ENCODE data around the gene COX17. TPM values are rescaled to one million over a fixed set of nuclear protein-coding genes. Genes with fewer than 3 reads are reported as not detected.

Gene COX17
- total RNA-seq, 4 donors from 2014 or later = 31.9 to 84.8 (median 62.7) TPM

GRCh38 chr3:119630128-119630879 lies 46.9 kb downstream of the COX17 start:
- H3K4me1 ChIP-seq = peaks cover 0 to 28% (median 11%) of the 10 kb centered on the region in 3 donors
- peak; percentile 57 for ATAC-seq
- H3K9me3 ChIP-seq = no peaks in the 10 kb centered on the region
- no peak overlapping the region for H3K4me3 ChIP-seq
- H3K27ac ChIP-seq = peak overlapping the region in 3 of 4 donors; percentile 5 to 59 (median 29)
- H3K27me3 ChIP-seq = no peaks in the 10 kb centered on the region
- no peak for TF ChIP-seq POLR2A (IDR thresholded peaks at IDR 0.05)
- no peak for TF ChIP-seq POLR2AphosphoS5 (IDR thresholded peaks at IDR 0.05)
- TF ChIP-seq EP300 (IDR thresholded peaks at IDR 0.05) = no peak
- no peak for TF ChIP-seq CTCF (IDR thresholded peaks at IDR 0.05)
- WGBS, 2 donors (ENCODE audit: low coverage in 1 of 2) = 60 to 69% methylated on average over 6 of the region's 8 CpGs
- H3K36me3 ChIP-seq = no peaks in the 10 kb centered on the region

GRCh38 chr3:119628816-119629445 lies 48.3 kb downstream of the COX17 start:
- TF ChIP-seq CTCF (IDR thresholded peaks at IDR 0.05) = no peak
- no peak for TF ChIP-seq POLR2AphosphoS5 (IDR thresholded peaks at IDR 0.05)
- no peak for TF ChIP-seq EP300 (IDR thresholded peaks at IDR 0.05)
- TF ChIP-seq POLR2A (IDR thresholded peaks at IDR 0.05) = no peak
- peaks cover 0 to 28% (median 11%) of the 10 kb centered on the region in 3 donors for H3K4me1 ChIP-seq
- H3K27me3 ChIP-seq = no peaks in the 10 kb centered on the region
- no peaks in the 10 kb centered on the region for H3K36me3 ChIP-seq
- peak overlapping the region in 3 of 4 donors; percentile 22 to 66 (median 33) for H3K27ac ChIP-seq
- 50 to 63% methylated on average over 1 of the region's 1 CpG for WGBS, 2 donors (ENCODE audit: low coverage in 1 of 2)
- H3K9me3 ChIP-seq = no peaks in the 10 kb centered on the region
- ATAC-seq = peak; percentile 46
- no peak overlapping the region for H3K4me3 ChIP-seq

- H3K9me3 ChIP-seq = no peaks in the 10 kb centered on the region
- peak overlapping the region in 3 of 4 donors; percentile 22 to 66 (median 33) for H3K27ac ChIP-seq
- no peaks in the 10 kb centered on the region for H3K36me3 ChIP-seq
- ATAC-seq = no peak
- no peak overlapping the region for H3K4me3 ChIP-seq
- TF ChIP-seq CTCF (IDR thresholded peaks at IDR 0.05) (no peak), POLR2A (IDR thresholded peaks at IDR 0.05) (no peak), EP300 (IDR thresholded peaks at IDR 0.05) (no peak), POLR2AphosphoS5 (IDR thresholded peaks at IDR 0.05) (no peak)
- peaks cover 0 to 28% (median 11%) of the 10 kb centered on the region in 3 donors for H3K4me1 ChIP-seq
- H3K27me3 ChIP-seq = no peaks in the 10 kb centered on the region
- 83 to 100% methylated on average over 1 to 2 of the region's 4 CpGs for WGBS, 2 donors (ENCODE audit: low coverage in 1 of 2)
These were observed 48.8 kb downstream of the COX17 start for GRCh38 chr3:119628390-119628789.

- Histone ChIP-seq H3K36me3 (no peaks in the 10 kb centered on the region), H3K27me3 (no peaks in the 10 kb centered on the region), H3K27ac (peak overlapping the region in 3 of 4 donors; percentile 22 to 66 (median 43)), H3K4me1 (peaks cover 0 to 28% (median 11%) of the 10 kb centered on the region in 3 donors), H3K4me3 (no peak overlapping the region), H3K9me3 (no peaks in the 10 kb centered on the region)
- TF ChIP-seq EP300 (IDR thresholded peaks at IDR 0.05) = no peak
- no peak for TF ChIP-seq POLR2A (IDR thresholded peaks at IDR 0.05)
- TF ChIP-seq POLR2AphosphoS5 (IDR thresholded peaks at IDR 0.05) = no peak
- no peak for TF ChIP-seq CTCF (IDR thresholded peaks at IDR 0.05)
- no peak for ATAC-seq
- 40 to 63% methylated on average over 3 to 7 of the region's 8 CpGs for WGBS, 2 donors (ENCODE audit: low coverage in 1 of 2)
These were observed 49.7 kb downstream of the COX17 start for GRCh38 chr3:119627461-119627860.

Data from gastroesophageal sphincter (tissue), 4 donors.